ENCODE data around the gene MADD. TPM values are rescaled to one million over a fixed set of nuclear protein-coding genes. Genes with fewer than 3 reads are reported as not detected.
"Not testable (repeated sequence)": the region's sequence is repeated elsewhere in the genome, so short reads cannot be mapped to it uniquely, and the experiment has no call there.

MADD gene
- total RNA-seq, 1 donor from 2014 or later, result 39.7 TPM

- DNase-seq (no peak), ATAC-seq (ENCODE audit: poor library complexity) (no peak)
- intact Hi-C loops (cut with DNase I), result no loop called here
Observed at GRCh38 chr11:47331454-47332302, 61.7 kb downstream of the MADD start.

GRCh38 chr11:47332303-47332711, 62.4 kb downstream of the MADD start:
- ATAC-seq (ENCODE audit: poor library complexity), result no peak
- intact Hi-C loops (cut with DNase I), result no loop called here

GRCh38 chr11:47332791-47333525, 63.0 kb downstream of the MADD start:
- no peak for ATAC-seq (ENCODE audit: poor library complexity)
- no peak for DNase-seq
- intact Hi-C loops (cut with DNase I), result no loop called here

More at GRCh38 chr11:47332303-47332711, 62.4 kb downstream of the MADD start:
- no peak for DNase-seq

- ATAC-seq (ENCODE audit: poor library complexity) (no peak), DNase-seq (no peak)
- intact Hi-C loops (cut with DNase I), result no loop called here
Observed at GRCh38 chr11:47333526-47333845, 63.6 kb downstream of the MADD start.

- intact Hi-C loops (cut with DNase I), result no loop called here
- no peak for ATAC-seq (ENCODE audit: poor library complexity)
- DNase-seq, result no peak
Observed at GRCh38 chr11:47333886-47334443, 64.0 kb downstream of the MADD start.

GRCh38 chr11:47334699-47335411, 64.9 kb downstream of the MADD start:
- ATAC-seq (ENCODE audit: poor library complexity); DNase-seq; intact Hi-C loops (cut with DNase I): not testable (repeated sequence)

GRCh38 chr11:47335733-47336132, 65.8 kb downstream of the MADD start:
- ATAC-seq (ENCODE audit: poor library complexity) (no peak), DNase-seq (peak; percentile 29)
- intact Hi-C loops (cut with DNase I), result no loop called here

- ATAC-seq (ENCODE audit: poor library complexity) (no peak), DNase-seq (peak; percentile 38)
- intact Hi-C loops (cut with DNase I), result no loop called here
Observed at GRCh38 chr11:47336595-47336994, 66.7 kb downstream of the MADD start.

GRCh38 chr11:47337229-47337924, 67.4 kb downstream of the MADD start:
- ATAC-seq (ENCODE audit: poor library complexity) (peak; percentile 5), DNase-seq (peak; percentile 38)
- intact Hi-C loops (cut with DNase I), result no loop called here

GRCh38 chr11:47338396-47339241, 68.7 kb downstream of the MADD start:
- DNase-seq, result peak; percentile 36
- intact Hi-C loops (cut with DNase I), result no loop called here
- ATAC-seq (ENCODE audit: poor library complexity), result peak; percentile 1

GRCh38 chr11:47340010-47340409, 70.1 kb downstream of the MADD start:
- no peak for DNase-seq
- no peak for ATAC-seq (ENCODE audit: poor library complexity)
- intact Hi-C loops (cut with DNase I), result no loop called here

GRCh38 chr11:47340980-47341775, 71.2 kb downstream of the MADD start:
- peak; percentile 13 for ATAC-seq (ENCODE audit: poor library complexity)
- peak; percentile 50 for DNase-seq
- intact Hi-C loops (cut with DNase I), result no loop called here

GRCh38 chr11:47342036-47342803, 72.3 kb downstream of the MADD start:
- intact Hi-C loops (cut with DNase I), result no loop called here
- DNase-seq (peak; percentile 39), ATAC-seq (ENCODE audit: poor library complexity) (peak; percentile 0)

GRCh38 chr11:47342854-47343253, 72.9 kb downstream of the MADD start:
- DNase-seq (peak; percentile 39), ATAC-seq (ENCODE audit: poor library complexity) (no peak)
- intact Hi-C loops (cut with DNase I), result no loop called here

- intact Hi-C loops (cut with DNase I), result no loop called here
- DNase-seq (no peak), ATAC-seq (ENCODE audit: poor library complexity) (no peak)
Observed at GRCh38 chr11:47345890-47346563, 76.1 kb downstream of the MADD start.

GRCh38 chr11:47347137-47347536, 77.2 kb downstream of the MADD start:
- DNase-seq (no peak), ATAC-seq (ENCODE audit: poor library complexity) (no peak)
- intact Hi-C loops (cut with DNase I), result no loop called here
